MM.1S (cell line): ENCODE data around the gene FBLN1.

Source experiments
- EZH2phosphoT487 ChIP-seq: fragments of 300-600 bp; sonication (generic); IDR thresholded peaks from 2 replicates; pipeline ENCODE4 v1.6.1; 2018; ENCODE audit warnings: antibody characterized with exemption, low read length
- TF ChIP-seq, protein P1 (sequence below): fragments of 300-600 bp; sonication (generic); IDR thresholded peaks from 2 replicates; pipeline ENCODE4 v1.5.1; 2016; ENCODE audit warnings: antibody characterized with exemption, low read length, mixed read lengths

DNA sequence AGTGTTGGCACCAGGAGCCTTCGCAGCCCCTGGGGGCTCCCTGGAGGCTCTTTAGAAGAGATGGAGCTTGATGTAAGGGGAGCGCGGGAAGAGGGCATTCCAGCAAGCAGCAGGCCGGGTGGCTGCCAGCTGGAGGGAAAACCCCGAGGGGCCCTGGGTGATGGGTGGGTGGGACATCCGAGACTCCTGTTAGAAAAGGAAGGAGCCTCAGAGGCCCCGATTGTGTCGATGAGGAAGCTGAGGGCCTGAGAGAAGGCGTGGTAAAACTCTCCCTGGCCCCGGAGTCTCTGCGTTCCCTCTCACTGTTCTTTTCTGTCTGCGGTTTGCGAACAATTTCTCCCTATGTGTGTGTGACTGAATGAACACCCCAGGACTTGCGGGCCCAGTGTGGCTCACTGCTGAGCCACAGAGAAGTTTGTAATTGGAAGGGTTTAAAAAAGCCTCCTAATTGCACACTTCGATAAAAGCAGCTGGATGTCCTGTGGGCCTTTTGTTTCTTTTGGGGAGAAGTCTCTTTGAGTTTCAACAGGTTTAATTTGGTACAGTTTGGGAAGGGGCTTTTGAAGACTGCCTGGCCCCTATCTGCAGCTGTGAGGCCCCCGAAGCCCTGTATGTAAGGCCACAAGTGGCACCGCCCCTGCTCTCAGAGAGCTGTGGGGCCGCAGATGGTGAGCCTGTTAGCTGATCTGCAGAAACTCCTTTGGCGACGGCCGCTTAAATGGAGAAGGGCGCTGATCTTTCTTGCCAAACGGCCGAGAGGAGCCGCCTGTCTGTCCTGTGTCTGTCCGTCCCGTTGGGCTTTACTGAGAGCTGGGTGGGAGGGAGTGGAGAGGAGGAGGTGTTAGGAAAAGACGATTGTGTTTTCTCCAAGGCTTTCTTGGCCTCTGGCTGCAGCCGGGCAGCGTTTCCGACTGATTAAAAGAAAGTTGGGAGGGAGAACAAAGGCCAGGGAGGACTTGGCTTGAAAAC lies 2.0 kb downstream of the FBLN1 start:
- TF ChIP-seq, protein P1, sequence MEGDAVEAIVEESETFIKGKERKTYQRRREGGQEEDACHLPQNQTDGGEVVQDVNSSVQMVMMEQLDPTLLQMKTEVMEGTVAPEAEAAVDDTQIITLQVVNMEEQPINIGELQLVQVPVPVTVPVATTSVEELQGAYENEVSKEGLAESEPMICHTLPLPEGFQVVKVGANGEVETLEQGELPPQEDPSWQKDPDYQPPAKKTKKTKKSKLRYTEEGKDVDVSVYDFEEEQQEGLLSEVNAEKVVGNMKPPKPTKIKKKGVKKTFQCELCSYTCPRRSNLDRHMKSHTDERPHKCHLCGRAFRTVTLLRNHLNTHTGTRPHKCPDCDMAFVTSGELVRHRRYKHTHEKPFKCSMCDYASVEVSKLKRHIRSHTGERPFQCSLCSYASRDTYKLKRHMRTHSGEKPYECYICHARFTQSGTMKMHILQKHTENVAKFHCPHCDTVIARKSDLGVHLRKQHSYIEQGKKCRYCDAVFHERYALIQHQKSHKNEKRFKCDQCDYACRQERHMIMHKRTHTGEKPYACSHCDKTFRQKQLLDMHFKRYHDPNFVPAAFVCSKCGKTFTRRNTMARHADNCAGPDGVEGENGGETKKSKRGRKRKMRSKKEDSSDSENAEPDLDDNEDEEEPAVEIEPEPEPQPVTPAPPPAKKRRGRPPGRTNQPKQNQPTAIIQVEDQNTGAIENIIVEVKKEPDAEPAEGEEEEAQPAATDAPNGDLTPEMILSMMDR = no peak
- no peak for TF ChIP-seq EZH2phosphoT487
